GM19035 (cell line): Measurements from ENCODE around the gene TSC2.

Experiments
- ATAC-seq: cut with Tn5 transposase; IDR thresholded peaks from one replicate; pipeline ENCODE4 v1.9.1; 2021; ENCODE audit not compliant: unreplicated experiment

Gene TSC2

DNA sequence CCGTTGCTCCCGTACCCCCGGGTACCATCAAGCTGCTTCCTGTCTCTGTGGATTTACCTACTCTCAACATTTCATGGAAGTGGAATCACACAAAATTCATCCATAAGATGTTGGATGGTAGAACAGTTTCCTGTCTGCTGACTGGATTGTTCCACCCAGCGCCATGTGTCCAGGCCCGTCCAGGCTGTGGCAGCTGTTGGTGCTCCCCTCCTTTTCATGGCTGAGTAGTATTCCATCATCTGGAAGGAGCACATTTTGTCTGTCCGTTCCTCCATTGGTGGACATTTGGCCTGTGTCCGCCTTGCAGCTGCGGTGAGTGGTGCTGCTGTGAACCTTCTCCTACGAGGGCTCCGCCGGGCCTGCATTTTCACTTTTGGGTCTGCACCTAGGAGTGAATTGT, 18.4 kb downstream of the TSC2 start:
- no peak for ATAC-seq

DNA sequence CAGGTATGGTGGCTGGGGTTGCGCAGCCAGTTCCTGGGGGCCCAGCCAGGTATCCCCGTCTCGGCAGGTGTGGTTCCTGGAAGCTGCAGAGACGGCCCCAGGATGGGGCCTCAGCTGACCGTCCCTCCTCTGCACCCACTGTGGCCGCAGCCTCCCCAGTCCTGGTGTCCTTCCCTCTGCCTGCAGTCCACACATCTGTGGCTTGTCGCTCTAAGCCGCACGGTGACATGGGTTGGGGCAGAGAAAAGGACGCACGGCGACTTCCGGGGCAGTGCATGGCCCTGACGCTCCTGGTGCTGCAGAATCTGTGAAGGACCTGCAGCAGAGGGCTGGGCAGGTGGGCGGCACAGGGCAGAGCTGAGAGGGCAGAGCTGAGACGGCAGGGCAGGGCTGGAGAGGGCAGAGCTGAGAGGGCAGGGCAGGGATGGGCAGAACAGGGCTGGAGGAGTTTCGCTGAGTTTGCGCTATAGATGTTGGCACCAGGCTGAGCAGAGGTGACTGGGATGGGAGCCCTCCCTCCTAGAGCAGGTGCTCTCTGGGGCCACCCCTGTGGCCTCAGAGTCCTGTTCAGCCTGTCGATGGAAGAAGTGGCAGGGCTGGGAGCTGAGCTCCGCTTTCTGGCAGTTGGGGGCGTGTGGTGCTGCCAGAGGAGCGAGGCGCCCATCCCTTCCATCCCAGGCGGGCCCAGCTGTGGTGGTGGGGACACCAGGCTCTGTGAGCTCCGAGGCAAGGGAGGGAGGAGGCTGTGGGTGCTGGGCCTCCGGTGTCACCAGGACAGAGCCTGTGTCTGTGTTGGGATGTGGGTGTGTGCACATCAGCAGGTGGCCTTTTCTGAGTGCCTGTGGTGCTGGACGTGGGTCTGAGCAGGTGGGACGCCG, 23.0 kb downstream of the TSC2 start:
- no peak for ATAC-seq

DNA sequence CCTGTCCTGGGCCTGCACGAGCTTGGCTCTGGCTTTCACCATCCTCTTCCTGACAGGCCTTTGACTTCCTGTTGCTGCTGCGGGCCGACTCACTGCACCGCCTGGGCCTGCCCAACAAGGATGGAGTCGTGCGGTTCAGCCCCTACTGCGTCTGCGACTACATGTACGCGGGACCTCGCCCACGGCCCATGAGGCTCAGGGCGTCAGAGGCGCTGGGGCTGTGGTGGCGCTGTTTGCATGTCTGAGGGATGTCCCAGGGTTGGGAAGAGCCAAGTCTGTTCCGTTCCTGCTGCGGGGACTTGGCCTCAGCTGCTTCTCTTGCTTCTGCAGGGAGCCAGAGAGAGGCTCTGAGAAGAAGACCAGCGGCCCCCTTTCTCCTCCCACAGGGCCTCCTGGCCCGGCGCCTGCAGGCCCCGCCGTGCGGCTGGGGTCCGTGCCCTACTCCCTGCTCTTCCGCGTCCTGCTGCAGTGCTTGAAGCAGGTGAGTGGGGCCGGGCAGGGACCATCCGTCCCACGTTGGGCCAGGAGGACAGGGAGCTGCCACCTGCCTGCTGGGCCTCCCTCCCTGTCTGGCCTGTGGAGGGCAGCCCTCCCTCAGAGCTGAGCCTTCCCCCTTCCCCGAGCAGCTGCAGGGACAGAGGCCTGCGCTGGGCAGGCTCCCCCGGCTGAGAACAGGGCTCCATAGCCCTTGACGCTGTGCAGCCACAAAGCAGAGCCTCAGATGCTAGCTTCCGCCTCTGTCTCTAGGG, 23.8 kb downstream of the TSC2 start:
- ATAC-seq, result no peak

DNA sequence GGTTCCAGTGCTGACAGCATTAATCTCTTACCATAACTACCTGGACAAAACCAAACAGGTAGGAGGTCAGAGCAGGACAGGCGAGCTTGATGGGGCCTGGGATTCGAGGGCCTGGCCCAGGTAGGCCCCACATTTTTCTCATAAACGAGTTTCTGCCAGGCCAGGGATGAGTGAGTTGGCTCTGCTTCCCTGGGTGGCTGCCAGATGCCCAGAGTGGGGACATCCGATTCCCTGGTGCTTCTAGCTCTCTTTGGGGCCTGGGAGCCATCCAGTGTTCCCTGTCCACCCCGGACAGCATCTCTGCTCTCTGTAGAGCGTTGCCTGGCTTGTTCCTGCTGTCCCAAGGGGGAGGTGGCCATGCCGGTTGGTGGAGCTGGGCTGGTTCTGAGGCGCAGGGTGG, 25.1 kb downstream of the TSC2 start:
- ATAC-seq, result no peak

DNA sequence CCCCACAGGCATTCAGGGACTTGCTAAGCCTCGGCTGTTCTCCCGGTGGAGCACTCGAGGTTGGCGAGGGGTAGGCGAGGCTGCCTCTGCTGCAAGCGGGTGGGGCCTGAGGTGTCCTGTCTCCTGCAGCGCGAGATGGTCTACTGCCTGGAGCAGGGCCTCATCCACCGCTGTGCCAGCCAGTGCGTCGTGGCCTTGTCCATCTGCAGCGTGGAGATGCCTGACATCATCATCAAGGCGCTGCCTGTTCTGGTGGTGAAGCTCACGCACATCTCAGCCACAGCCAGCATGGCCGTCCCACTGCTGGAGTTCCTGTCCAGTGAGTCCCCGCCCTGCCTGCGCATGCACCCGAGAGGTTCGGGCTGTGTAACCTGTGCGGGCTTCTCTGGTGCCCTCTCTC, 26.3 kb downstream of the TSC2 start:
- ATAC-seq, result no peak

DNA sequence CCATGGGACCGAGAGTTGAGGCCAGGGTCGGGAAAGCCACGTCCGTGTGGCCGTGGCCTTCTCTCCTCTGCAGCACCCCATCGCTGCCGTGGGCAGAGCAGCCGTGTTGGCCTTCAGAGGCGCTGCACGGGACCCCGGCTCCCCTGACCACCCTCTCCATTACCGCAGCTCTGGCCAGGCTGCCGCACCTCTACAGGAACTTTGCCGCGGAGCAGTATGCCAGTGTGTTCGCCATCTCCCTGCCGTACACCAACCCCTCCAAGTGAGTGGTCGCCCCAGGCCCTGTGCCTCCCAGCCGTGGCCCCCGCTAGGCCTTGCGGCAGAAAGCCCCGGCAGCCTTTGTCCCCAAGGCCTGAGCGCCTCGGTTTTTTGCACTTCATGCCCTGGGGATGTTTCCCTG, 27.8 kb downstream of the TSC2 start:
- no peak for ATAC-seq

DNA sequence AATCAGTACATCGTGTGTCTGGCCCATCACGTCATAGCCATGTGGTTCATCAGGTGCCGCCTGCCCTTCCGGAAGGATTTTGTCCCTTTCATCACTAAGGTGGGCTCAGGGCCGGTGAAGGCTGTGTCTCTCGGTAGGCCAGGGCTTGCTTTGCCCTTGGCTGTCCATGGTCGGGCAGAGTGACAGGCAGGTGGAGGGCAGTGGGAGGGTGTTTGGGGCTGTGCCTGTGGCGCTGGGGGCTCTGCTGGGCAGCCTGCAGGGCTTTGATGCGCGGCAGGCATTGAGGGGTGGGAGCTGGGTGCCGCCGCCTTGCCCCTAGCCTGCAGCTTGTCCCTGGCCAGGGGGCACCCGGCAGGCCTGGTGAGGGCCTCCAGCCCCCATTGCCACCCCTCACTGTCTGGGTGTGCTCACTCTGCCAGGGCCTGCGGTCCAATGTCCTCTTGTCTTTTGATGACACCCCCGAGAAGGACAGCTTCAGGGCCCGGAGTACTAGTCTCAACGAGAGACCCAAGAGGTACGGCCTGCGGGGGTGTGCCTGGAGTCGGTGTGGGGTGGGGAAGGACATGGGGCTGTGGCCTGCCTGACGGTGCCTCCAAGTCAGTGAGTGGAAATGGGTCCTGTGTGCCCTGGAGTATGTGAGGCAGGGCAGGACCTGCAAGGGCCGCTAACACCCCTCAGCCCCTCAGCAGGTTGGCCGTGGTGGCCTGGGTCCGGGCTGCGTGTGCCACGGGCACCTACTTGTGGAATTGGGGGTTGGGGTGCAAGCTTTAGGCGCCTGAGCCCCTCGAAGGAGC, 28.5 kb downstream of the TSC2 start:
- ATAC-seq, result no peak

DNA sequence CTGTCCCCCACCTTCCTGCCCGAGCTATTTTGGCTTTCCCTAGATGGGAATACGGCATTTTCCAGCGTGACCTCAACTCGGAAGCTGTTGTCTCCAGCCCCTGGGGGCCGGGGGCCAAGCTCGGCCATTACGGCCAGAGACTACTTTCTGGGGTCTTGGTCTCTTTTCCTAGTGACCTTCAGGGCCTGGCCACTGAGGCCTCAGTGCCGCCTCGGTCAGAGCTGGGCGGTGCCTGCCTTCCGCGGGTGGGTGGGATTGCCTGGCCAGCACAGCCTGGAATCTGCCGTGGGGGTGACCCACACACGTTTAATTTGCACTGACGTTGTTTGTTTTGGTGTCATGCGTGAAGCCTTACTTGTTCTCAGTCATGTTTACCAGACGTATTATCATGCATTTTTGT, 29.2 kb downstream of the TSC2 start:
- ATAC-seq, result no peak

DNA sequence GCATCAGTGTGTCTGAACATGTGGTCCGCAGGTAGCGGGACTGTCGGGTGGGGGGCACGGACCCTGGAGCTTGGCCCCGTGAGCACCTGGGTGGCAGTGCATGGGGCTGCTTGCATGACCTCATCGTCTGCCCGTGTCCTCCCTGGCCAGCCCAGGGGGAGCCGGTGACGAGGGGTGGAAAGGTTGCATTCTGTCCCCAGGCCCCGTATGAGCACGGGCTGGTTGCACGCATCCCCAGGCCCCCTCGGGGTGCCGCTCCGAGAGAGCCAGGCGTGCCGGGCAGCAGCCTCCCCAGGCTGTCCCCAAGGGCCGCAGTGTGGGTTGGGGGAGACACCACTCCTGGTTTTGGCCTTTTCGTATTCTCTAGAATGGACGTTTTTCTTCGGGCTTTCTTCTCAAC, 29.9 kb downstream of the TSC2 start:
- no peak for ATAC-seq

DNA sequence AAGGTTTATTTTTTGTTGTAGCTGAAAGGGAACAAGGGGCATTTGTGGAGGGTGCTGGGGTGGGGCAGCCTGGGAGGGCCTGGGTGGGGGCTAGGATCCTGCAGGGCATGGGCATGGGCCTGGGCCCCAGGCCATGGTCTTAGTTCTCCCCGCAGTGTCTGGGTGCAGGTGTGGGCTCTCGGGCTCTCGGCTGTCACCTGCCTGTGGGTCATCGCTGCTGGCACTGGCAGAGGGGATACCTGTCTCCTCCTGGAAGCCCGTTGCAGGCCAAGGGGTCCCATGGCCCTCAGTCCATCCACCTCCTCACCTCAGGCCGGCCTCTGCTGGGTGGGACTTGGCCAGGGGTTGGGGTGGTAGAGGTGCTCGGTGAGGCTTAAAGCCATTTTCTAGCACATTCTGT, 30.3 kb downstream of the TSC2 start:
- no peak for ATAC-seq

DNA sequence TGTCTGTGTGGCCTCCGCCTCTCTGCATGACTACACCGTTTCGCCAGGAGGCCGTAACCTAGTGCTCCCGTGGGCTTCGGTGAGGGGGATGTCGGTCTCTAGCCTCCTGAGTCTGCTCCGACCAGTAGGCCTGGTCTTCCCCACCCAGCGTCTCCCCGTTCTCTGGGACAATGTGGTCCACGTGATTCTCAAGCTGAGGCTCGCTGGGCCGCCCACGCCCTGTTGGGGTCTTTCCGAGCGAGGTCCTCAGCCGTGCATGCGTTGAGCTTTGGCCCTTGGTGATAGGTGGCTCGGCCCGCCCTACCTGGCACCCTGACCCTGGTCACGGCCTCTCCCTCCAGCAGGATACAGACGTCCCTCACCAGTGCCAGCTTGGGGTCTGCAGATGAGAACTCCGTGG, 30.9 kb downstream of the TSC2 start:
- ATAC-seq, result no peak

DNA sequence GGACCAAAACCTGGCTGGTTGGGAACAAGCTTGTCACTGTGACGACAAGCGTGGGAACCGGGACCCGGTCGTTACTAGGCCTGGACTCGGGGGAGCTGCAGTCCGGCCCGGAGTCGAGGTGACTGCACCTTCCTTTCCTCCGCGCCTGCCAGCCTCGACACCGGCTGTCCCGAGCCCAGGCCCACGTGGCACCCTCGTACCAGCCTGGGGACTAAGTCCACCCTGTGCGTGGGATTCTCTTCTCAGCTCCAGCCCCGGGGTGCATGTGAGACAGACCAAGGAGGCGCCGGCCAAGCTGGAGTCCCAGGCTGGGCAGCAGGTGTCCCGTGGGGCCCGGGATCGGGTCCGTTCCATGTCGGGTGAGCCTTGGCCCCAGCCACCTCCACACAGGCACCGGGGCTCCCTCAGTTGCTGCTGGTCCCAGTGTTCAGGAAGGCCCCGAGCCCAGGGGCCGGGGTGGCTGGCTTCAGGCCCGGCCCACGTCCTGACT, 31.6 kb downstream of the TSC2 start:
- no peak for ATAC-seq

DNA sequence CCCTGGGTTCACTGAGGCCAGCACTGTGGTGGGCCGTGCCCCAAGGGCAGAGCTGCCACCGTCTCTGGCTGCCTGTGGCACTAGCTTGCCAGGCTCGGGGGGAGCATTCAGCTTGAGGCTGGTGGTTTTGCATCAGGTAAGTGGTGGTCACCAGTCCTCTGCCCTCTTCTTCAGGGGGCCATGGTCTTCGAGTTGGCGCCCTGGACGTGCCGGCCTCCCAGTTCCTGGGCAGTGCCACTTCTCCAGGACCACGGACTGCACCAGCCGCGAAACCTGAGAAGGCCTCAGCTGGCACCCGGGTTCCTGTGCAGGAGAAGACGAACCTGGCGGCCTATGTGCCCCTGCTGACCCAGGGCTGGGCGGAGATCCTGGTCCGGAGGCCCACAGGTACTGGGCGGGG, 32.2 kb downstream of the TSC2 start:
- no peak for ATAC-seq

DNA sequence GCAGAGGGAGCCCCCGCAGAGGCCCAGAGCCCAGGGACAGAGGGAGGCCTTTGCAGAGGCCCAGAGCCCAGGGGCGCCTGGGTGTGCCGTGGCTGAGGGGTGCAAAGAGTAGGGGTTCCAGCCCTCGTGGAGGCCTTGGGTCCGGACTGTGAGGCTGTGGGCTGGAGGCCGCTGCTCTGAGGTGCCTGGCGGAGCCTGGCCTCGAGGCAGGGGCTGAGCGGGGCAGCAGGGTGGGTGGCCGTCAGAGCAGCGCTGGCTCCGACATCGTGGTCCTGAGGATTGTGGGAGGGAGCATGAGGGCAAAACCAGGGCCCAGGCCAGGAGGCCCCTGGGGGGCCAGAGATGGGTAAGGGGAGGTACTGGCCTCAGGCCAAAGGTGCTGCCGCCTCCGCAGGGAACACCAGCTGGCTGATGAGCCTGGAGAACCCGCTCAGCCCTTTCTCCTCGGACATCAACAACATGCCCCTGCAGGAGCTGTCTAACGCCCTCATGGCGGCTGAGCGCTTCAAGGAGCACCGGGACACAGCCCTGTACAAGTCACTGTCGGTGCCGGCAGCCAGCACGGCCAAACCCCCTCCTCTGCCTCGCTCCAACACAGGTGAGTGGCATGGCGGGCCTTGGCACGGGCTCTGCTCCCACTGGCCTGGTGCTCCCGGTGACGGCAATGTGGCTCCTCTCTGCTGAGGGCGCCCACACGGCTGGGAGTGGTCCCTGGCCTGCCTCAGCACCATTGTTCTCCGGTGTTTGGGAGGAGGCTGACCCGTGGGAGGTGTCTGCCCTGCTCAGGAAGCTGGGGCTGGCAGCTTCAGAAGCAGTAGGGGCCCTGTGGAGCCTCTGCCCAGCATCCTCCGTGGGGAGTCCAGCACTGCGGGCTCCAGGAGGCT, 33.7 kb downstream of the TSC2 start:
- no peak for ATAC-seq

DNA sequence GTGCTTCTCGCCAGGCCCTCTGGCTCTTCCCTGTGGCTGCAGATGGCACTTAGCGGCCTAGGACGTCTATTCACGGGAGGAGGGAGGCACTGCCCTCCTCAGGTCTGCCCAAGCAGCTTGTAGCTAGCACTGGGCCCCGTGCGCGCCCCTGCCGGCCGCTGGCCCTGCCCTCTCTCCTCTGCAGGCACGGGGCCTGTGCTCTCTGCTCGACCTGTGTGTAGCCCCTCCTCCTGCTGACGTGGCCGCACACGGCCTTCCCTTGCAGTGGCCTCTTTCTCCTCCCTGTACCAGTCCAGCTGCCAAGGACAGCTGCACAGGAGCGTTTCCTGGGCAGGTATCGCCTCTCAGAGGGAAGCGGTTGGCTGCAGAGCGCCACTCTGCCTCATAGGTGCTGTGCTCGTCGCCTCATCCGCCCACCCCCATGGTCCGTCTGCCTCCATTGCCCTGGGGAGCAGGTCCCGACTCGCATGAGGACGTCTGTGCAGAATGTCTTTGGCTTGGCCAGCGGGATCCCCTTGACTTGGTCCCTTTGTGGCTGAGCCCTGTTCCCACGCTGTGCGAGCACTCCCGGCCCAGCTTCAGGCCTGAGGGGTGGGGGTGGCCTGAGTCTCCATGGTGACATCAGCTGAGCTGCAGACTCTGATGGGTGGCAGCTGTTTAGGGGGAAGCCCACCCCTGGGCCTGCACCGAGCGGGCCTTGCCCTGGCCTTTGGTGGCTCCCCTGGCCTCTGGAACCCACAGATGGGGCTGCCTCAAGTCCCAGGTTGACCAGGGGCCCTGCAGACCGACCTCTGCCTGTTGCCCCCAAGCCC, 34.6 kb downstream of the TSC2 start:
- no peak for ATAC-seq

DNA sequence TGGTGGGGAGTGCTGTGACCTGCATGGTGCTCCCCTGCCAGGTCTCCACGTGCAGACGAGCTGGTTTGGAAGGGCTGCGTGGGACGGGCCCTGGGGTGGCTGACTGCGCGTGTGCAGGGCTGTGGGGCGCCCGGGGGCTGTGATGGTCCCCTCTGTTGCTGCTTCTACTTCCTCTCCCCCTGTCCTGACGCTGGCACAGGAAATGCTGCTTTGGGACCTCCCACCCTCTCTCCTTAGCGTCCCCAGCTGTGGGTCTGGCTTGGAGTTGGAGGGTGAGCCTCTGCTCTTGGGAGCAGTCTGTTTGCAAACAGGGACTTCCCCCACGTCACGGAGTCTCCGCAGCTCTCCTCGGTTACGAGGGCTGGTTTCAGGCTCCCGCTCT, 35.2 kb downstream of the TSC2 start:
- ATAC-seq, result no peak

DNA sequence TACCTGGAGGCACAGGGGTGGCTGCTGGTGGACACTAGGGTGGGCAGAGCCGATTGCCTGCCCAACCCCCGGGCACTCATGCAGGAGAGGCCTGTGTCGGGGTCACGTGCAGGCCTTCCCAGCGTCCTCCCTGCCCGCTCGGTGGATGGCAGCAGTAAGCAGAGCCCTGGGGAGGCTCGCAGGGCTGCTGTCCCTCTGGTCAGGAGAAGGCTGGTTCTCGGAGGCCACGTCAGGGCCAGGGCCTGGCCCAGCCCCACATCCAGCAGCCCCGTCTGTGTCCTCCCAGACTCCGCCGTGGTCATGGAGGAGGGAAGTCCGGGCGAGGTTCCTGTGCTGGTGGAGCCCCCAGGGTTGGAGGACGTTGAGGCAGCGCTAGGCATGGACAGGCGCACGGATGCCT, 35.6 kb downstream of the TSC2 start:
- ATAC-seq, result no peak

DNA sequence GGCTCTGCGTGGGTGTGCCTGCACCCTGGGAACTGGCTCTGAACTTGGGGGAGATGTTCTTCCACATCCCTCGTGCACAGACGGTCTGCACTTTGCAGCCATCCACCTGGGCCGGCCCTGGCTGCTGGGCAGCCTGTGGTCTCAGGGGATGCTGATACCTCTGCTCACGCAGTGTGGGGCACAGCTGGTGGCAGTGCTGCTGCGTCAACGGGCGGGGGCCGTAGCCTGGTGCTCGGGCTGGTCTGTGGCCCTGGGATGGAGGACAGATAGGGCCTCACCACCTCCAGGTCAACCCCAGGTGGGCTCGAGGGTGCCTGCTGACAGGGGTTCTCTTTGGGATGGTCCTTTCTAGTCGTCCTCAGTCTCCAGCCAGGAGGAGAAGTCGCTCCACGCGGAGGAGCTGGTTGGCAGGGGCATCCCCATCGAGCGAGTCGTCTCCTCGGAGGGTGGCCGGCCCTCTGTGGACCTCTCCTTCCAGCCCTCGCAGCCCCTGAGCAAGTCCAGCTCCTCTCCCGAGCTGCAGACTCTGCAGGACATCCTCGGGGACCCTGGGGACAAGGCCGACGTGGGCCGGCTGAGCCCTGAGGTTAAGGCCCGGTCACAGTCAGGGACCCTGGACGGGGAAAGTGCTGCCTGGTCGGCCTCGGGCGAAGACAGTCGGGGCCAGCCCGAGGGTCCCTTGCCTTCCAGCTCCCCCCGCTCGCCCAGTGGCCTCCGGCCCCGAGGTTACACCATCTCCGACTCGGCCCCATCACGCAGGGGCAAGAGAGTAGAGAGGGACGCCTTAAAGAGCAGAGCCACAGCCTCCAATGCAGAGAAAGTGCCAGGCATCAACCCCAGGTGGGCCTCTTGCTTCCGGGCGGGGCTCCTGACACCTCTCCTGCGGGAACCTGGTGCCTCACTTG, 36.3 kb downstream of the TSC2 start:
- no peak for ATAC-seq
